Transverse colon (tissue), 4 donors: ENCODE data around the gene RNLS. TPM values are rescaled to one million over a fixed set of nuclear protein-coding genes. Genes with fewer than 3 reads are reported as not detected.
A peak's percentile ranks its signal among the peaks of the same experiment; 100 is the strongest.

Experiments
- DNase-seq: peaks from one replicate; pipeline ENCODE4 v3.0.0-alpha.2; 2019
- H3K27ac ChIP-seq, 4 donors: fragments of 200-600 bp; sonication (generic); 2 replicates each; pipeline ENCODE4 v1.5.1; 2016 to 2018; ENCODE audit warnings: inconsistent platforms in 4 of 4
- H3K27me3 ChIP-seq: fragments of 200-600 bp; sonication (generic); 2 replicates; pipeline ENCODE4 v1.5.1; 2017; ENCODE audit warnings: inconsistent platforms
- H3K36me3 ChIP-seq, 4 donors: fragments of 200-600 bp; sonication (generic); 2 replicates each; pipeline ENCODE4 v1.5.1; 2017 to 2019; ENCODE audit warnings: inconsistent platforms in 4 of 4
- H3K4me1 ChIP-seq, 4 donors: fragments of 200-600 bp; sonication (generic); 2 replicates each; pipeline ENCODE4 v1.5.1; 2017 to 2020; ENCODE audit warnings: inconsistent platforms in 4 of 4
- H3K4me3 ChIP-seq, 4 donors: fragments of 200-600 bp; sonication (generic); 1 replicate in 1 of 4; 2 replicates in 3 of 4; pipeline versions ENCODE4 v1.5.1 to v1.6.1; 2017 to 2019; ENCODE audit warnings: inconsistent platforms in 4 of 4
- H3K9me3 ChIP-seq, 2 donors: fragments of 200-600 bp; sonication (generic); 2 replicates each; pipeline ENCODE4 v1.5.1; 2017 to 2019; ENCODE audit warnings: inconsistent platforms in 2 of 2
- CTCF ChIP-seq, 5 experiments: fragments of 200-600 bp in 3 of 5; fragments of 450-650 bp in 2 of 5; sonication (generic) in 3 of 5; IDR thresholded peaks; 1 replicate in 2 of 5; 2 replicates in 3 of 5; pipeline ENCODE4 v1.5.1; 2016 to 2017; ENCODE audit warnings: antibody characterized with exemption in 5 of 5, inconsistent platforms in 3 of 5, mild to moderate bottlenecking in 2 of 5, moderate library complexity in 1 of 5
- EP300 ChIP-seq: sonication (generic); formaldehyde crosslinking; IDR thresholded peaks from one replicate; pipeline ENCODE4 v1.6.1; 2017; ENCODE audit warnings: antibody characterized with exemption, low read depth
- POLR2A ChIP-seq: fragments of 450-650 bp; IDR thresholded peaks from one replicate; pipeline ENCODE4 v1.6.1; 2016; ENCODE audit warnings: antibody characterized with exemption, mild to moderate bottlenecking, moderate library complexity
- POLR2AphosphoS5 ChIP-seq, 3 donors: sonication (generic); formaldehyde crosslinking; IDR thresholded peaks; one replicate each; pipeline ENCODE4 v1.6.1; 2016; ENCODE audit warnings: antibody characterized with exemption in 3 of 3
- WGBS, 2 donors: methylation state at CpG; one replicate each; pipeline ENCODE4 v1.1.5; 2018; ENCODE audit warnings: low coverage in 1 of 2; 5-methylcytosine and 5-hydroxymethylcytosine counted together
- in situ Hi-C, 4 donors: fragments of 200-750 bp; cut with MboI; loops; one replicate each; pipeline versions ENCODE4 v1.15.0 to v1.15.1; 2017; ENCODE audit warnings: low sequenced_read_pairs in 3 of 4, low pct_ligation_motif_present in 1 of 4, low pct_unique_long_range_greater_than_20kb in 1 of 4
- intact Hi-C: fragments of 100-400 bp; cut with DNase I; formaldehyde crosslinking; loops from one replicate; pipeline ENCODE4 v1.15.1; 2023; ENCODE audit warnings: low total_unique reads
- total RNA-seq, 4 donors: library from RNA; depleted of rRNA; stranded (reverse); fragments of >200 nt; gene quantifications; one replicate each; pipeline ENCODE4 v1.1.0, GENCODE V29; 2016

Gene RNLS
- total RNA-seq, 4 donors from 2014 or later: 2.4 to 78.2 (median 28.9) TPM

- Histone ChIP-seq H3K27ac (no peak overlapping the region), H3K27me3 (no peaks in the 10 kb centered on the region), H3K4me3 (no peak overlapping the region), H3K9me3 (no peaks in the 10 kb centered on the region), H3K36me3 (no peaks in the 10 kb centered on the region), H3K4me1 (no peaks in the 10 kb centered on the region)
- 71 to 86% methylated on average over 1 of the region's 1 CpG for WGBS, 2 donors
- DNase-seq: no peak
- intact Hi-C loops (no loop called here), in situ Hi-C loops (no loop called here)
- TF ChIP-seq POLR2A: no peak
- TF ChIP-seq POLR2AphosphoS5 (IDR thresholded peaks at IDR 0.05): no peak
- TF ChIP-seq EP300: no peak
- TF ChIP-seq CTCF (IDR thresholded peaks at IDR 0.05): no peak
Observed at GRCh38 chr10:88461426-88461825, 121.7 kb downstream of the RNLS start.

- in situ Hi-C loops: no loop called here
- intact Hi-C loops: no loop called here
Observed at GRCh38 chr10:88459530-88459929, 123.6 kb downstream of the RNLS start.

GRCh38 chr10:88458209-88458608, 124.9 kb downstream of the RNLS start:
- in situ Hi-C loops (no loop called here), intact Hi-C loops (no loop called here)
- H3K9me3 ChIP-seq: no peaks in the 10 kb centered on the region
- no peak for DNase-seq
- no peak overlapping the region for H3K4me3 ChIP-seq
- no peaks in the 10 kb centered on the region for H3K27me3 ChIP-seq
- no peaks in the 10 kb centered on the region for H3K4me1 ChIP-seq
- H3K36me3 ChIP-seq: no peaks in the 10 kb centered on the region
- WGBS, 2 donors: 73 to 100% methylated on average over 2 to 3 of the region's 3 CpGs
- TF ChIP-seq POLR2AphosphoS5 (IDR thresholded peaks at IDR 0.05) (no peak), CTCF (IDR thresholded peaks at IDR 0.05) (no peak), POLR2A (no peak), EP300 (no peak)
- H3K27ac ChIP-seq: no peak overlapping the region

More at GRCh38 chr10:88459530-88459929, 123.6 kb downstream of the RNLS start:
- Histone ChIP-seq H3K4me1 (no peaks in the 10 kb centered on the region), H3K27ac (no peak overlapping the region), H3K27me3 (no peaks in the 10 kb centered on the region), H3K9me3 (no peaks in the 10 kb centered on the region), H3K4me3 (no peak overlapping the region), H3K36me3 (no peaks in the 10 kb centered on the region)
- no peak for TF ChIP-seq POLR2AphosphoS5 (IDR thresholded peaks at IDR 0.05)
- 74 to 78% methylated on average over 4 of the region's 4 CpGs for WGBS, 2 donors
- DNase-seq: no peak

GRCh38 chr10:88457660-88458059, 125.5 kb downstream of the RNLS start:
- DNase-seq: no peak
- H3K4me3 ChIP-seq: no peak overlapping the region
- no peaks in the 10 kb centered on the region for H3K27me3 ChIP-seq
- 59 to 80% methylated on average over 1 to 3 of the region's 3 CpGs for WGBS, 2 donors
- TF ChIP-seq POLR2A (no peak), POLR2AphosphoS5 (IDR thresholded peaks at IDR 0.05) (no peak), CTCF (IDR thresholded peaks at IDR 0.05) (no peak), EP300 (no peak)
- no peaks in the 10 kb centered on the region for H3K4me1 ChIP-seq
- H3K36me3 ChIP-seq: no peaks in the 10 kb centered on the region
- no peak overlapping the region for H3K27ac ChIP-seq
- intact Hi-C loops: no loop called here
- in situ Hi-C loops: no loop called here
- no peaks in the 10 kb centered on the region for H3K9me3 ChIP-seq

- DNase-seq: no peak
- intact Hi-C loops (no loop called here), in situ Hi-C loops (no loop called here)
- Histone ChIP-seq H3K4me1 (no peaks in the 10 kb centered on the region), H3K27ac (peak overlapping the region in 1 of 4 donors; percentile 34), H3K4me3 (no peak overlapping the region), H3K36me3 (no peaks in the 10 kb centered on the region), H3K27me3 (no peaks in the 10 kb centered on the region), H3K9me3 (no peaks in the 10 kb centered on the region)
- 68 to 72% methylated on average over 3 of the region's 3 CpGs for WGBS, 2 donors
- no peak for TF ChIP-seq POLR2AphosphoS5 (IDR thresholded peaks at IDR 0.05)
- no peak for TF ChIP-seq POLR2A
- no peak for TF ChIP-seq CTCF (IDR thresholded peaks at IDR 0.05)
- no peak for TF ChIP-seq EP300
Observed at GRCh38 chr10:88456730-88457129, 126.4 kb downstream of the RNLS start.
